T-helper 1 cell treated with Interleukin-12 subunit alpha and Interleukin-12 subunit beta and Interleukin-4 antibody, amounts not matched to agents 30 μg/mL and 1 μg/mL, for 36 hours (primary cell): ENCODE results near the gene SHROOM4.

Experiments used
- H3K27ac Mint-ChIP-seq: one replicate; pipeline ENCODE4 v1.8.0; 2021; ENCODE audit warnings: mild to moderate bottlenecking, mixed read lengths
- H3K27me3 Mint-ChIP-seq: one replicate; pipeline ENCODE4 v1.8.0; 2021; ENCODE audit warnings: low read depth, mixed read lengths
- H3K36me3 Mint-ChIP-seq: one replicate; pipeline ENCODE4 v1.8.0; 2021; ENCODE audit warnings: low read depth, mixed read lengths
- H3K4me1 Mint-ChIP-seq: one replicate; pipeline ENCODE4 v1.8.0; 2021; ENCODE audit warnings: low read depth, mixed read lengths
- H3K4me3 Mint-ChIP-seq: one replicate; pipeline ENCODE4 v1.8.0; 2021; ENCODE audit warnings: mild to moderate bottlenecking, moderate library complexity, mixed read lengths
- H3K9me3 Mint-ChIP-seq: one replicate; pipeline ENCODE4 v1.8.0; 2021; ENCODE audit warnings: mixed read lengths

Gene SHROOM4

GRCh38 chrX:50707955-50708699 lies 105.9 kb downstream of the SHROOM4 start:
- Mint-ChIP-seq H3K27ac (no peak overlapping the region), H3K4me3 (no peak overlapping the region), H3K9me3 (no peaks in the 10 kb centered on the region), H3K27me3 (peaks cover 4% of the 10 kb centered on the region), H3K4me1 (no peaks in the 10 kb centered on the region), H3K36me3 (no peaks in the 10 kb centered on the region)

- Mint-ChIP-seq H3K4me1 (no peaks in the 10 kb centered on the region), H3K9me3 (no peaks in the 10 kb centered on the region), H3K36me3 (no peaks in the 10 kb centered on the region), H3K27ac (no peak overlapping the region), H3K27me3 (peaks cover 4% of the 10 kb centered on the region), H3K4me3 (no peak overlapping the region)
Measured at GRCh38 chrX:50707405-50707804, 106.6 kb downstream of the SHROOM4 start.

- Mint-ChIP-seq H3K4me1 (no peaks in the 10 kb centered on the region), H3K27me3 (peaks cover 4% of the 10 kb centered on the region), H3K4me3 (no peak overlapping the region), H3K36me3 (no peaks in the 10 kb centered on the region), H3K9me3 (no peaks in the 10 kb centered on the region), H3K27ac (no peak overlapping the region)
Measured at GRCh38 chrX:50705042-50705441, 109.0 kb downstream of the SHROOM4 start.

- peaks cover 4% of the 10 kb centered on the region for H3K27me3 Mint-ChIP-seq
- no peaks in the 10 kb centered on the region for H3K4me1 Mint-ChIP-seq
- no peak overlapping the region for H3K27ac Mint-ChIP-seq
- H3K9me3 Mint-ChIP-seq, result no peaks in the 10 kb centered on the region
- H3K4me3 Mint-ChIP-seq, result no peak overlapping the region
- H3K36me3 Mint-ChIP-seq, result no peaks in the 10 kb centered on the region
Measured at GRCh38 chrX:50704360-50704759, 109.6 kb downstream of the SHROOM4 start.

- Mint-ChIP-seq H3K27ac (no peak overlapping the region), H3K36me3 (no peaks in the 10 kb centered on the region), H3K4me1 (no peaks in the 10 kb centered on the region), H3K4me3 (no peak overlapping the region), H3K9me3 (no peaks in the 10 kb centered on the region), H3K27me3 (peaks cover 9% of the 10 kb centered on the region)
Measured at GRCh38 chrX:50700921-50701320, 113.1 kb downstream of the SHROOM4 start.

GRCh38 chrX:50698944-50699343 lies 115.0 kb downstream of the SHROOM4 start:
- Mint-ChIP-seq H3K4me3 (no peak overlapping the region), H3K27me3 (peaks cover 9% of the 10 kb centered on the region), H3K4me1 (no peaks in the 10 kb centered on the region), H3K27ac (no peak overlapping the region), H3K9me3 (no peaks in the 10 kb centered on the region), H3K36me3 (no peaks in the 10 kb centered on the region)

GRCh38 chrX:50697691-50698090 lies 116.3 kb downstream of the SHROOM4 start:
- Mint-ChIP-seq H3K27ac (no peak overlapping the region), H3K36me3 (no peaks in the 10 kb centered on the region), H3K4me3 (no peak overlapping the region), H3K4me1 (no peaks in the 10 kb centered on the region), H3K27me3 (peaks cover 5% of the 10 kb centered on the region), H3K9me3 (no peaks in the 10 kb centered on the region)

GRCh38 chrX:50691820-50692219 lies 122.2 kb downstream of the SHROOM4 start:
- H3K4me1 Mint-ChIP-seq, result no peaks in the 10 kb centered on the region
- no peaks in the 10 kb centered on the region for H3K27me3 Mint-ChIP-seq
- no peaks in the 10 kb centered on the region for H3K36me3 Mint-ChIP-seq
- H3K9me3 Mint-ChIP-seq, result no peaks in the 10 kb centered on the region
- no peak overlapping the region for H3K27ac Mint-ChIP-seq
- H3K4me3 Mint-ChIP-seq, result no peak overlapping the region

GRCh38 chrX:50684871-50685270 lies 129.1 kb downstream of the SHROOM4 start:
- no peaks in the 10 kb centered on the region for H3K9me3 Mint-ChIP-seq
- no peaks in the 10 kb centered on the region for H3K27me3 Mint-ChIP-seq
- H3K4me1 Mint-ChIP-seq, result no peaks in the 10 kb centered on the region
- H3K27ac Mint-ChIP-seq, result no peak overlapping the region
- H3K4me3 Mint-ChIP-seq, result no peak overlapping the region
- no peaks in the 10 kb centered on the region for H3K36me3 Mint-ChIP-seq

- Mint-ChIP-seq H3K27ac (no peak overlapping the region), H3K4me3 (no peak overlapping the region), H3K27me3 (no peaks in the 10 kb centered on the region), H3K9me3 (no peaks in the 10 kb centered on the region), H3K36me3 (no peaks in the 10 kb centered on the region), H3K4me1 (no peaks in the 10 kb centered on the region)
Measured at GRCh38 chrX:50680990-50681389, 133.0 kb downstream of the SHROOM4 start.

- Mint-ChIP-seq H3K36me3 (no peaks in the 10 kb centered on the region), H3K27me3 (peaks cover 10% of the 10 kb centered on the region), H3K4me1 (no peaks in the 10 kb centered on the region)
Measured at GRCh38 chrX:50677789-50678188, 136.2 kb downstream of the SHROOM4 start.

GRCh38 chrX:50671661-50672060 lies 142.3 kb downstream of the SHROOM4 start:
- no peak overlapping the region for H3K4me3 Mint-ChIP-seq
- peaks cover 10% of the 10 kb centered on the region for H3K27me3 Mint-ChIP-seq
- no peak overlapping the region for H3K27ac Mint-ChIP-seq
- H3K9me3 Mint-ChIP-seq, result no peaks in the 10 kb centered on the region
- H3K36me3 Mint-ChIP-seq, result no peaks in the 10 kb centered on the region
- no peaks in the 10 kb centered on the region for H3K4me1 Mint-ChIP-seq

More at GRCh38 chrX:50677789-50678188, 136.2 kb downstream of the SHROOM4 start:
- no peak overlapping the region for H3K4me3 Mint-ChIP-seq
- no peaks in the 10 kb centered on the region for H3K9me3 Mint-ChIP-seq
- no peak overlapping the region for H3K27ac Mint-ChIP-seq

GRCh38 chrX:50668860-50669259 lies 145.1 kb downstream of the SHROOM4 start:
- Mint-ChIP-seq H3K27me3 (peaks cover 6% of the 10 kb centered on the region), H3K4me1 (no peaks in the 10 kb centered on the region), H3K27ac (no peak overlapping the region), H3K4me3 (no peak overlapping the region), H3K9me3 (no peaks in the 10 kb centered on the region), H3K36me3 (no peaks in the 10 kb centered on the region)

- Mint-ChIP-seq H3K27me3 (no peaks in the 10 kb centered on the region), H3K4me3 (no peak overlapping the region), H3K9me3 (no peaks in the 10 kb centered on the region), H3K27ac (no peak overlapping the region), H3K36me3 (no peaks in the 10 kb centered on the region), H3K4me1 (no peaks in the 10 kb centered on the region)
Measured at GRCh38 chrX:50648156-50648555, 165.8 kb downstream of the SHROOM4 start.

- Mint-ChIP-seq H3K27ac (no peak overlapping the region), H3K4me3 (no peak overlapping the region), H3K36me3 (no peaks in the 10 kb centered on the region), H3K9me3 (no peaks in the 10 kb centered on the region), H3K27me3 (no peaks in the 10 kb centered on the region), H3K4me1 (no peaks in the 10 kb centered on the region)
Measured at GRCh38 chrX:50644496-50644895, 169.5 kb downstream of the SHROOM4 start.
